BLaER1 treated with 17β-estradiol and CSF1 and Interleukin-3, amounts not matched to agents 10 nM and 100 nM (cell line): Measurements from ENCODE around the gene SAFB2.

Source experiments
- H3K27ac ChIP-seq, 11 experiments: shearing (Covaris generic); formaldehyde crosslinking; 2 replicates each; pipeline ENCODE4 v1.8.1; 2022
- H3K27me3 ChIP-seq, 11 experiments: shearing (Covaris generic); formaldehyde crosslinking; 2 replicates each; pipeline ENCODE4 v1.8.1; 2022
- H3K36me3 ChIP-seq, 11 experiments: shearing (Covaris generic); formaldehyde crosslinking; 2 replicates each; pipeline ENCODE4 v1.8.1; 2022
- H3K4me1 ChIP-seq, 10 experiments: shearing (Covaris generic); formaldehyde crosslinking; 2 replicates each; pipeline ENCODE4 v1.8.1; 2022
- H3K4me2 ChIP-seq, 11 experiments: shearing (Covaris generic); formaldehyde crosslinking; 2 replicates each; pipeline ENCODE4 v1.8.1; 2022
- H3K4me3 ChIP-seq, 10 experiments: shearing (Covaris generic); formaldehyde crosslinking; 2 replicates each; pipeline ENCODE4 v1.8.1; 2022
- H3K9ac ChIP-seq, 11 experiments: shearing (Covaris generic); formaldehyde crosslinking; 2 replicates each; pipeline ENCODE4 v1.8.1; 2022
- H3K9me3 ChIP-seq, 11 experiments: shearing (Covaris generic); formaldehyde crosslinking; replicated peaks in 1 of 11; 2 replicates each; pipeline ENCODE4 v1.8.1; 2022
- H4K20me1 ChIP-seq, 11 experiments: shearing (Covaris generic); formaldehyde crosslinking; 2 replicates each; pipeline ENCODE4 v1.8.1; 2022
- Cebpa-rat ChIP-seq, 11 experiments: shearing (Covaris generic); IDR thresholded peaks; 2 replicates each; pipeline ENCODE4 v1.8.1; 2022

The SAFB2 gene

GRCh38 chr19:5661483-5661882 lies 38.9 kb upstream of the SAFB2 start:
- H3K27me3 ChIP-seq, result no peaks in the 10 kb centered on the region
- no peaks in the 10 kb centered on the region for H3K9me3 ChIP-seq
- H3K36me3 ChIP-seq, result peaks cover 98 to 100% (median 99%) of the 10 kb centered on the region in 11 experiments
- H3K27ac ChIP-seq, result no peak overlapping the region
- TF ChIP-seq Cebpa-rat (IDR thresholded peaks at IDR 0.05), result no peak
- H3K4me2 ChIP-seq, result no peak overlapping the region
- H3K9ac ChIP-seq, result no peak overlapping the region
- no peaks in the 10 kb centered on the region for H3K4me1 ChIP-seq
- no peak overlapping the region for H3K4me3 ChIP-seq
- peaks cover 42 to 98% (median 93%) of the 10 kb centered on the region in 11 experiments; a peak in 21 of 22 replicates for H4K20me1 ChIP-seq

GRCh38 chr19:5655412-5655811 lies 32.8 kb upstream of the SAFB2 start:
- Histone ChIP-seq H3K4me3 (no peak overlapping the region), H3K36me3 (peaks cover 98 to 100% (median 99%) of the 10 kb centered on the region in 11 experiments)
- no peak for TF ChIP-seq Cebpa-rat (IDR thresholded peaks at IDR 0.05)

GRCh38 chr19:5654931-5655330 lies 32.4 kb upstream of the SAFB2 start:
- Histone ChIP-seq H3K36me3 (peaks cover 98 to 100% (median 99%) of the 10 kb centered on the region in 11 experiments), H3K27me3 (no peaks in the 10 kb centered on the region), H3K9ac (no peak overlapping the region), H3K9me3 (no peaks in the 10 kb centered on the region), H3K4me3 (no peak overlapping the region), H4K20me1 (peaks cover 48 to 98% (median 91%) of the 10 kb centered on the region in 11 experiments; a peak in 21 of 22 replicates), H3K4me1 (no peaks in the 10 kb centered on the region), H3K27ac (no peak overlapping the region), H3K4me2 (no peak overlapping the region)
- no peak for TF ChIP-seq Cebpa-rat (IDR thresholded peaks at IDR 0.05)

More at GRCh38 chr19:5655412-5655811, 32.8 kb upstream of the SAFB2 start:
- Histone ChIP-seq H3K4me1 (no peaks in the 10 kb centered on the region), H3K27ac (no peak overlapping the region), H3K27me3 (no peaks in the 10 kb centered on the region), H4K20me1 (peaks cover 48 to 98% (median 91%) of the 10 kb centered on the region in 11 experiments; a peak in 21 of 22 replicates), H3K4me2 (no peak overlapping the region), H3K9ac (no peak overlapping the region), H3K9me3 (no peaks in the 10 kb centered on the region)

- no peak overlapping the region for H3K4me3 ChIP-seq
- peaks cover 58 to 91% (median 88%) of the 10 kb centered on the region in 11 experiments for H4K20me1 ChIP-seq
- H3K4me1 ChIP-seq, result no peaks in the 10 kb centered on the region
- TF ChIP-seq Cebpa-rat (IDR thresholded peaks at IDR 0.05), result no peak
- H3K27me3 ChIP-seq, result no peaks in the 10 kb centered on the region
- H3K9me3 ChIP-seq, result no peaks in the 10 kb centered on the region
- no peak overlapping the region for H3K27ac ChIP-seq
- no peak overlapping the region for H3K9ac ChIP-seq
- H3K4me2 ChIP-seq, result no peak overlapping the region
- peaks cover 92 to 95% (median 92%) of the 10 kb centered on the region in 11 experiments for H3K36me3 ChIP-seq
These were observed 29.7 kb upstream of the SAFB2 start for GRCh38 chr19:5652261-5652660.

- Histone ChIP-seq H3K9me3 (no peaks in the 10 kb centered on the region), H3K27ac (no peak overlapping the region), H3K4me2 (no peak overlapping the region), H3K4me3 (no peak overlapping the region), H3K9ac (no peak overlapping the region), H3K4me1 (no peaks in the 10 kb centered on the region), H3K27me3 (no peaks in the 10 kb centered on the region), H4K20me1 (peaks cover 66 to 92% (median 90%) of the 10 kb centered on the region in 11 experiments), H3K36me3 (peaks cover 92 to 95% (median 92%) of the 10 kb centered on the region in 11 experiments)
- no peak for TF ChIP-seq Cebpa-rat (IDR thresholded peaks at IDR 0.05)
These were observed 28.8 kb upstream of the SAFB2 start for GRCh38 chr19:5651361-5651760.

GRCh38 chr19:5648464-5648863 lies 25.9 kb upstream of the SAFB2 start:
- Histone ChIP-seq H4K20me1 (peaks cover 76 to 92% (median 91%) of the 10 kb centered on the region in 11 experiments), H3K36me3 (peaks cover 92 to 95% (median 92%) of the 10 kb centered on the region in 11 experiments)

GRCh38 chr19:5646703-5647102 lies 24.1 kb upstream of the SAFB2 start:
- Histone ChIP-seq H3K27ac (no peak overlapping the region), H4K20me1 (peaks cover 79 to 92% (median 91%) of the 10 kb centered on the region in 11 experiments), H3K4me1 (no peaks in the 10 kb centered on the region), H3K9ac (no peak overlapping the region; a peak in 1 of 22 replicates), H3K36me3 (peaks cover 92 to 95% (median 92%) of the 10 kb centered on the region in 11 experiments), H3K9me3 (no peaks in the 10 kb centered on the region), H3K4me3 (no peak overlapping the region), H3K27me3 (no peaks in the 10 kb centered on the region), H3K4me2 (no peak overlapping the region)
- no peak for TF ChIP-seq Cebpa-rat (IDR thresholded peaks at IDR 0.05)

More at GRCh38 chr19:5648464-5648863, 25.9 kb upstream of the SAFB2 start:
- Histone ChIP-seq H3K27ac (no peak overlapping the region), H3K9ac (no peak overlapping the region), H3K9me3 (no peaks in the 10 kb centered on the region), H3K27me3 (no peaks in the 10 kb centered on the region), H3K4me3 (no peak overlapping the region), H3K4me2 (no peak overlapping the region), H3K4me1 (no peaks in the 10 kb centered on the region)
- TF ChIP-seq Cebpa-rat (IDR thresholded peaks at IDR 0.05), result no peak

- no peaks in the 10 kb centered on the region for H3K9me3 ChIP-seq
- TF ChIP-seq Cebpa-rat (IDR thresholded peaks at IDR 0.05), result no peak
- H3K27me3 ChIP-seq, result no peaks in the 10 kb centered on the region
- H4K20me1 ChIP-seq, result peaks cover 80 to 92% (median 91%) of the 10 kb centered on the region in 11 experiments
- no peak overlapping the region for H3K9ac ChIP-seq
- H3K4me2 ChIP-seq, result no peak overlapping the region
- no peaks in the 10 kb centered on the region for H3K4me1 ChIP-seq
- H3K27ac ChIP-seq, result no peak overlapping the region
- no peak overlapping the region for H3K4me3 ChIP-seq
- peaks cover 91 to 95% (median 92%) of the 10 kb centered on the region in 11 experiments for H3K36me3 ChIP-seq
These were observed 22.8 kb upstream of the SAFB2 start for GRCh38 chr19:5645409-5645808.

- Histone ChIP-seq H3K9me3 (no peaks in the 10 kb centered on the region), H3K27me3 (no peaks in the 10 kb centered on the region), H4K20me1 (peaks cover 86 to 97% (median 96%) of the 10 kb centered on the region in 11 experiments), H3K9ac (0 out of 22 replicates have a peak overlapping the region, but pooled peaks of 1 of the 11 experiments have one; percentile 7), H3K27ac (no peak overlapping the region), H3K4me2 (no peak overlapping the region), H3K4me3 (no peak overlapping the region), H3K4me1 (no peaks in the 10 kb centered on the region), H3K36me3 (peaks cover 88 to 98% (median 95%) of the 10 kb centered on the region in 11 experiments)
- TF ChIP-seq Cebpa-rat (IDR thresholded peaks at IDR 0.05), result no peak
These were observed 21.5 kb upstream of the SAFB2 start for GRCh38 chr19:5644037-5644436.

- Histone ChIP-seq H3K4me1 (no peaks in the 10 kb centered on the region), H3K9me3 (no peaks in the 10 kb centered on the region), H3K4me2 (no peak overlapping the region), H3K27ac (no peak overlapping the region), H3K4me3 (no peak overlapping the region), H3K27me3 (no peaks in the 10 kb centered on the region), H3K36me3 (peaks cover 87 to 100% (median 98%) of the 10 kb centered on the region in 11 experiments), H3K9ac (no peak overlapping the region; a peak in 1 of 22 replicates), H4K20me1 (peaks cover 96 to 100% (median 100%) of the 10 kb centered on the region in 11 experiments)
- TF ChIP-seq Cebpa-rat (IDR thresholded peaks at IDR 0.05), result no peak
These were observed 20.5 kb upstream of the SAFB2 start for GRCh38 chr19:5643060-5643459.
